Right lobe of liver (tissue), 4 donors: Measurements from ENCODE around the gene RYR3.

Experiments
- CTCF ChIP-seq, 4 donors: fragments of 200-600 bp in 3 of 4; fragments of 450-650 bp in 1 of 4; IDR thresholded peaks; one replicate each; pipeline versions ENCODE4 v1.5.1 to v1.8.0; 2016 to 2022; ENCODE audit warnings: antibody characterized with exemption in 4 of 4, mild to moderate bottlenecking in 2 of 4
- POLR2A ChIP-seq: fragments of 450-650 bp; IDR thresholded peaks from one replicate; pipeline ENCODE4 v1.6.1; 2017; ENCODE audit warnings: antibody characterized with exemption, mild to moderate bottlenecking
- donor health status: DM: no; HTN: no; CAD: no.
- donor health status: DM: no; HTN: no; CAD: no.
- donor health status: DM: no; HTN: yes; CAD: no.

GRCh38 chr15:33730815-33731214 is 420.0 kb downstream of the RYR3 start:
- TF ChIP-seq CTCF (IDR thresholded peaks at IDR 0.05) (no peak), POLR2A (no peak)
